GM18870 (cell line): Measurements from ENCODE around the gene LDLR.
"Not testable (repeated sequence)": the region's sequence is repeated elsewhere in the genome, so short reads cannot be mapped to it uniquely, and the experiment has no call there.

Source experiments
- ATAC-seq: cut with Tn5 transposase; IDR thresholded peaks from one replicate; pipeline ENCODE4 v1.9.1; 2021; ENCODE audit warnings: moderate library complexity; ENCODE audit not compliant: unreplicated experiment

Gene LDLR

GRCh38 chr19:11138601-11139300 lies 49.5 kb downstream of the LDLR start:
- no peak for ATAC-seq

- not testable (repeated sequence) for ATAC-seq
Observed at GRCh38 chr19:11140023-11140538, 50.8 kb downstream of the LDLR start.

GRCh38 chr19:11140896-11141295 lies 51.6 kb downstream of the LDLR start:
- no peak for ATAC-seq

- ATAC-seq, result no peak
Observed at GRCh38 chr19:11141937-11142527, 52.8 kb downstream of the LDLR start.

GRCh38 chr19:11142528-11143171 lies 53.4 kb downstream of the LDLR start:
- ATAC-seq, result no peak

- ATAC-seq, result no peak
Observed at GRCh38 chr19:11145536-11145924, 56.3 kb downstream of the LDLR start.

GRCh38 chr19:11148001-11148400 lies 58.7 kb downstream of the LDLR start:
- ATAC-seq, result no peak

- no peak for ATAC-seq
Observed at GRCh38 chr19:11151181-11151580, 61.9 kb downstream of the LDLR start.

GRCh38 chr19:11152318-11153062 lies 63.2 kb downstream of the LDLR start:
- ATAC-seq, result no peak

- no peak for ATAC-seq
Observed at GRCh38 chr19:11154683-11155047, 65.4 kb downstream of the LDLR start.

GRCh38 chr19:11155373-11156120 lies 66.3 kb downstream of the LDLR start, which contains the start of gene SPC24:
SPC24 (minus strand) TSS chr19:11155782; CDS start chr19:11155776, 6 bp downstream.
- ATAC-seq, result peak; percentile 98

- ATAC-seq, result no peak
Observed at GRCh38 chr19:11159598-11160439, 70.6 kb downstream of the LDLR start.

GRCh38 chr19:11160440-11160768 lies 71.1 kb downstream of the LDLR start:
- ATAC-seq, result not testable (repeated sequence)

GRCh38 chr19:11164296-11164695 lies 75.0 kb downstream of the LDLR start:
- ATAC-seq, result no peak

- no peak for ATAC-seq
Observed at GRCh38 chr19:11164879-11165406, 75.7 kb downstream of the LDLR start.

- ATAC-seq, result no peak
Observed at GRCh38 chr19:11165486-11166030, 76.3 kb downstream of the LDLR start.

GRCh38 chr19:11166281-11167142 lies 77.2 kb downstream of the LDLR start:
- no peak for ATAC-seq

- no peak for ATAC-seq
Observed at GRCh38 chr19:11168568-11168967, 79.3 kb downstream of the LDLR start.
